HG02970 (cell line): ENCODE results near the gene PEX26.
"Not testable (repeated sequence)": the region's sequence is repeated elsewhere in the genome, so short reads cannot be mapped to it uniquely, and the experiment has no call there.

Experiments
- ATAC-seq: cut with Tn5 transposase; IDR thresholded peaks from one replicate; pipeline ENCODE4 v1.9.1; 2021; ENCODE audit warnings: mild to moderate bottlenecking, moderate library complexity, moderate number of reproducible peaks; ENCODE audit not compliant: unreplicated experiment, low FRiP score

Gene PEX26

DNA sequence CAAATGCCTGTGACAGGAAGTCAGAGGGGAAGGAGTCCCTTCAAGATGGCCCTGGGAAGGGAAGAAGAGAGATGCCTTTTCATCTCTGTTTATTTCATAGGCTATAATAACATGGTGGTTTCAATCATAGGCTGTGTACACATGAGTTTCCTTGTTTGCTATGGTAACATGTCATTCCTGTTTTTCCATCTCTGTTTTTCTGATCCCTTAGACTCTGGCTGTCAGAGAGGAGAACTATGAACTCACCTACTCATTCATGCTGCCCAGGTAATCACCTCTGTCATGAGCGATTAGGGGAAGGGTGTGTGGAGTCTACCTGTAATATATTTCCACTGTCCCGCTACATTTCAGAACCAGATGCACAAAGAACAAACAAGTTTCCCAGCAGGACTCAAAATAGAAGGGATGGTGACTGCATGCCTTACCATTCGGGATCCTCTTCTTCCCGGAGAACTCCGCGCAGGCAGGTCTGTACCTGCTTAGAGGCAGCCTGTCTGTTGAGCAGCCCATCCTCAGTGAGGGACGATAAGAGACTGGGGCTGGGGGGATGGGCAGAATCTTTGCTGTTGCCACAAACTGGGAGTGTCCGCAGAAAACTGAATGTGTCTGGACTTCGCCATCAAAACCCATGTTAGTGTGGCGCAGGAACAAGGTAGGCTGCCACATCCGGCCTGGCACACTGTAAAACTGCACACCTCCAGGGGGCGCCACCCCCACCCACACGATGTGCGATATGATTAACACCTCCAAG is 7.1 kb upstream of the PEX26 start:
- ATAC-seq, result no peak

GRCh38 chr22:18071307-18071967 is 6.4 kb upstream of the PEX26 start:
- not testable (repeated sequence) for ATAC-seq

DNA sequence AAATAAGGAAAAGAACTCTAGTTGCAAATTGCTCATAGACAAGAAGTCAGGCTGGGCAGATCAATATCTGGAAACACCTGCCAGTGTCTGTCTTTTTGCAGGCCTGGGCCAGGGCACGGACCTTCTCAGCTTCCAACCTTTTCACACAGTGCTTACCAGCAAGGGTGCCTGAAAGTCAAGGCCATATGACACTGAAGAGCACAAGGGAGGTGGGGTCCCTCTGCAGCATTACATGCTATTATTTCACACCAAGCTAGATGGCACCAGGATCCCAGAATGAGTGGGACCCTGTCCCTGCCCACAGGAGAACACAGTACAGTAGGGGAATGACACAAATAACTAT is 5.9 kb upstream of the PEX26 start:
- ATAC-seq, result no peak

- no peak for ATAC-seq
These were observed 4.3 kb upstream of the PEX26 start for GRCh38 chr22:18073467-18073866.

DNA sequence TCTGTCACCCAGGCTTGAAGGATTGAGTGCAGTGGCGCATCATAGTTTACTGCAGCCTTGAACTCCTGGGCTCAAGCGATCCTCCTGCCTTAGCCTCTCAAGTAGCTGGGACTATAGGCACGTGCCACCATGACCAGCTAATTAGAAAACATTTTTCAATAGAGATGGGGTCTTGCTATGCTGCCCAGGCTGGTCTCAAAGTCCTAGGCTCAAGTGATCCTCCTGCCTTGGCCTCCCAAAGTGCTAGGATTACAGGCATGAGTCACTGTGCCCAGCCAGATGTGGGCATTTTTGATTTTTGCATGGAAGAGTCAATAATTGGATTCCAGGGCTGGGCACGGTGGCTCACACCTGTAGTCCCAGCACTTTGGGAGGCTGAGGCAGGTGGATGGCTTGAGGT is 3.9 kb upstream of the PEX26 start:
- ATAC-seq, result not testable (repeated sequence)

DNA sequence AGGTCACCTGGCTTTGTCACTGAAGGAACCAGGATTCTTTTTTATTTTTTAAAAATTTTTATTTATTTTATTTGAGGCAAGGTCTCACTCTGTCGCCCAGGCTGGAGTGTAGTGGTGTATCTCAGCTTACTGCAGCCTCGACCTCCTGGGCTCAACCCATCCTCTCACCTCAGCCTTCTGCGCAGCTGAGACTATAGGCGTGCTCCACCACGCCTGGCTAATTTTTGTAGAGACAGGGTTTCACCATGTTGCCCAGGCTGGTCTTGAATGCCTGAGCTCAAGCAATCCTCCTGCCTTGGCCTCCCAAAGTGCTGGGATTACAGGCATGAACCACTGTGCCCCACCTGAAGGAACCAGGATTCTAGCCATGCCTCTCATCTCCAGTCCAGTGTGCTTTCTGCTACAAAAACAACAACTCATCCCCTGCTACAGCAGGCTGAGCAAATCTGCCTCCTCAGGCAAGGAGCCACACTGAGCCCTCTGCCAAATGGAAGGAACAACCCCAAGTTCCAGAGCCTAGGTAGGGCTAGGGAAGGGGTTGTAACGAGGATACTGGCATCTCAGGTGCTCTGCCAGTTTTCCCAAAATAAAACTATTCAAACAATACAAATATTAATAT is 2.6 kb upstream of the PEX26 start:
- ATAC-seq, result no peak

DNA sequence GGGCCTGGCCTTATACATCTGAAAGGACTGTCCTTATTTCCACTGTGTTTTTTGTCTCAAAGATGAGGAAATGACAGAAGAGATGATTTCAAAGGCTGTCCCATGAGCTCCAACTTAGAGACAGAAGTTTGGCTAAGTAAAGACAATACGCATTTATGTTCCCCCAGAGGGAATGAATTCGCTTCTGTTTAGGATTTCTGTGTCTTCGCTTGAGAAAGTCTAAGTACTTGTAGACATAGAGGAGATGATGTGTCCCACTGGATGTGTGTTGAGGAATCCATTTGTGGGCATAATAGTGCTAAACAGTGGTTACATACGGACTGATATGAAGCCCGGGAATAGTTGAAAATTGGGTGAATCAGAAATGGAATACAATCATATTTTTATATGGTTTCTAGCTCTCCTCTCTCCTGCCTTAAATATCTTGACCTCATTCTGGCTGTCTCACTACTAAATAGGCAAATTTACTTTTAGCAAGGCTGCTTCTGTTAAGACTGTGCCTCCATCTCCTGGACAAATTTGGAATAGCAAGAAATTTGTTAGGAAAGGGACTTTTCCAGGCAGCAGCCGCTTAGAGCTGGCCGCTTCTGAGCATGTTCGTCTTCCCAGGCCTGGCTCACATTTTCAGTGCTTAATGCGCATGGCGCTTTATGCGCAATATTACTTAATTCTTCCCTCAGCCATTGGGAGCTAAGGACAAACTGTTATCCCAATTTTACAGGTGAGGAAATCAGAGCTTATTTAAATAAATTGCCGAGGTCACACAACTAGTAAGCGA is 1.9 kb upstream of the PEX26 start:
- no peak for ATAC-seq

- ATAC-seq, result no peak
These were observed 627 bp upstream of the PEX26 start for GRCh38 chr22:18077087-18077638.

- ATAC-seq, result peak; percentile 15
These were observed 695 bp downstream of the PEX26 start for GRCh38 chr22:18078329-18079041.

DNA sequence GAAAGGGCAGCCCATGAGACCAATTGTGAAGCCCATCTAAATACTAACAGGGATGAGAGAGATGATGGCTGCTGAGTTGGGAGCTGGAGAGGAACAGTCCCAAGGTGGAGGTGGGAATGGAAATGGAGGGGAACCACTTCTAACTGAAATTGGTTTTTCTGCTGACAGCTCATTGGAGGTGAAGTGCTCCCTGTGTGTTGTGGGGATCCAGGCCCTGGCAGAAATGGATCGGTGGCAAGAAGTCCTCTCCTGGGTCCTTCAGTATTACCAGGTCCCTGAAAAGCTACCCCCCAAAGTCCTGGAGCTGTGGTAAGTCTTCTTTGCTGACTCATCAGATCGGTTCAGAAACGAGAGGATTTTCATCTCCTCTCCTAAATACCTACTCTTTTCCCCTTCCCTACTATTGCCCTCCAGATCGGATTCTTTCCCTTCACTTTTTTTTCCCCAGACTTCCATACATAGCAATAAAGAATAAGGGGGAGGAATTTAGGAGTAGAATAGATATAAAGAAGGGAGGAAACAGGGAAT is 2.0 kb downstream of the PEX26 start:
- ATAC-seq, result no peak

- ATAC-seq, result no peak
These were observed 3.6 kb downstream of the PEX26 start for GRCh38 chr22:18081416-18081815.

- ATAC-seq, result no peak
These were observed 4.7 kb downstream of the PEX26 start for GRCh38 chr22:18082467-18082866.

- no peak for ATAC-seq
These were observed 5.6 kb downstream of the PEX26 start for GRCh38 chr22:18083406-18083805.

- no peak for ATAC-seq
These were observed 7.4 kb downstream of the PEX26 start for GRCh38 chr22:18085188-18085587.

DNA sequence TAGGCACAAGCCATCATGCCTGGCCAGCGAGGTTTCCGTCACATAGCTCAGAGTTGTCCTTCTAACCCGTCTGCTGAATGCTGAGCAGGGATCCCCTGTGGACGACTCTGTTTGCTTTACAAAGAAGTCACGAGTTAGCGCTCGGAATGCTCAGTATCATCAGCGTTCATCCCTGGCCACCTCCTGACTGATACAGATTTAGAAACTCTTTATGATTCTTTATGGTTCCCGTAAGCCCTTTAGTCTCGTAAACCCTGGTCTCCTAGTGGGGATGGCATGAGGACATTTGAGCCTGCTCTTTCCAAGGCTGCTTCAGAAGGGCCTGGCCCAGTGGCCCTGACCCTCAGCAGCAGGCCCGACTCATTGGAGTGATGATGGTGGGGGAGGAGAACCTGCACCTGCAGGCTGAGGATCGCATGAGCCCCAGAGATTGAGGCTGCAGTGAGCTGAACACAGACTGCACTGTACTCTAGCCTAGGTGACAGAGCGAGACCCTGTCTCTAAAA is 9.6 kb downstream of the PEX26 start:
- ATAC-seq, result no peak

- ATAC-seq, result no peak
These were observed 11.2 kb downstream of the PEX26 start for GRCh38 chr22:18088825-18089568.

GRCh38 chr22:18090286-18090685 is 12.5 kb downstream of the PEX26 start:
- no peak for ATAC-seq

- no peak for ATAC-seq
These were observed 13.7 kb downstream of the PEX26 start for GRCh38 chr22:18091478-18091877.

GRCh38 chr22:18091916-18092526 is 14.2 kb downstream of the PEX26 start:
- ATAC-seq, result no peak
